ENCODE data around the gene RAD51B.

- TF ChIP-seq POLR2A (IDR thresholded peaks at IDR 0.05; ENCODE audit: low read depth, low read length) (no peak), TAF1 (IDR thresholded peaks at IDR 0.05; ENCODE audit: borderline replicate concordance, low read depth, low read length) (no peak)
Observed at GRCh38 chr14:67961676-67962075, 142.1 kb downstream of the RAD51B start.

All from GM12892 (cell line).